Stimulated activated memory B cell treated with anti-CD40 and anti-IgM and Interleukin-4, amounts not matched to agents 10 μg/mL and 1 μg/mL and 100 μg/mL, for 72 hours (primary cell): ENCODE data around the gene ENGASE.

ENCODE experiments used
- ATAC-seq: fragments of 150-1000 bp; cut with Tn5 transposase; 2 replicates; pipeline ENCODE4 v1.10.0; 2021
- H3K27ac Mint-ChIP-seq: one replicate; pipeline ENCODE4 v1.8.0; 2022; ENCODE audit warnings: mild to moderate bottlenecking, mixed read lengths
- H3K27me3 Mint-ChIP-seq: one replicate; pipeline ENCODE4 v1.8.0; 2022; ENCODE audit warnings: mixed read lengths
- H3K36me3 Mint-ChIP-seq: one replicate; pipeline ENCODE4 v1.8.0; 2022; ENCODE audit warnings: mixed read lengths
- H3K4me1 Mint-ChIP-seq: one replicate; pipeline ENCODE4 v1.8.0; 2022; ENCODE audit warnings: mixed read lengths
- H3K4me3 Mint-ChIP-seq: one replicate; pipeline ENCODE4 v1.8.0; 2022; ENCODE audit warnings: mild to moderate bottlenecking, moderate library complexity, mixed read lengths
- H3K9me3 Mint-ChIP-seq: one replicate; pipeline ENCODE4 v1.8.0; 2022; ENCODE audit warnings: mixed read lengths

The ENGASE gene

GRCh38 chr17:79045001-79045729, 29.5 kb upstream of the ENGASE start:
- no peak for ATAC-seq
- Mint-ChIP-seq H3K27ac (no peak overlapping the region), H3K9me3 (no peaks in the 10 kb centered on the region), H3K4me1 (peaks cover 13% of the 10 kb centered on the region), H3K4me3 (no peak overlapping the region), H3K36me3 (no peaks in the 10 kb centered on the region), H3K27me3 (peaks cover 56% of the 10 kb centered on the region)

GRCh38 chr17:79045842-79046196, 28.8 kb upstream of the ENGASE start:
- no peak overlapping the region for H3K27ac Mint-ChIP-seq
- no peaks in the 10 kb centered on the region for H3K9me3 Mint-ChIP-seq
- peak; percentile 59 for ATAC-seq
- H3K4me3 Mint-ChIP-seq, result no peak overlapping the region
- H3K27me3 Mint-ChIP-seq, result peaks cover 58% of the 10 kb centered on the region
- no peaks in the 10 kb centered on the region for H3K36me3 Mint-ChIP-seq
- H3K4me1 Mint-ChIP-seq, result peaks cover 13% of the 10 kb centered on the region

GRCh38 chr17:79046197-79046915, 28.3 kb upstream of the ENGASE start:
- H3K36me3 Mint-ChIP-seq, result no peaks in the 10 kb centered on the region
- H3K9me3 Mint-ChIP-seq, result no peaks in the 10 kb centered on the region
- ATAC-seq, result no peak
- peaks cover 13% of the 10 kb centered on the region for H3K4me1 Mint-ChIP-seq
- H3K27ac Mint-ChIP-seq, result no peak overlapping the region
- H3K4me3 Mint-ChIP-seq, result no peak overlapping the region
- peaks cover 63% of the 10 kb centered on the region for H3K27me3 Mint-ChIP-seq

- H3K27me3 Mint-ChIP-seq, result peaks cover 64% of the 10 kb centered on the region
- H3K9me3 Mint-ChIP-seq, result no peaks in the 10 kb centered on the region
- H3K4me1 Mint-ChIP-seq, result peaks cover 13% of the 10 kb centered on the region
- ATAC-seq, result no peak
- no peaks in the 10 kb centered on the region for H3K36me3 Mint-ChIP-seq
- no peak overlapping the region for H3K27ac Mint-ChIP-seq
- H3K4me3 Mint-ChIP-seq, result no peak overlapping the region
These were observed 27.7 kb upstream of the ENGASE start for GRCh38 chr17:79046916-79047280.

- peaks cover 68% of the 10 kb centered on the region for H3K27me3 Mint-ChIP-seq
- no peaks in the 10 kb centered on the region for H3K36me3 Mint-ChIP-seq
- H3K27ac Mint-ChIP-seq, result no peak overlapping the region
- no peak overlapping the region for H3K4me3 Mint-ChIP-seq
- H3K9me3 Mint-ChIP-seq, result no peaks in the 10 kb centered on the region
- no peak for ATAC-seq
- peaks cover 13% of the 10 kb centered on the region for H3K4me1 Mint-ChIP-seq
These were observed 27.2 kb upstream of the ENGASE start for GRCh38 chr17:79047291-79047920.

GRCh38 chr17:79047923-79048825, 26.4 kb upstream of the ENGASE start:
- no peak overlapping the region for H3K4me3 Mint-ChIP-seq
- H3K27ac Mint-ChIP-seq, result no peak overlapping the region
- peaks cover 75% of the 10 kb centered on the region for H3K27me3 Mint-ChIP-seq
- H3K36me3 Mint-ChIP-seq, result no peaks in the 10 kb centered on the region
- H3K9me3 Mint-ChIP-seq, result no peaks in the 10 kb centered on the region
- H3K4me1 Mint-ChIP-seq, result peaks cover 13% of the 10 kb centered on the region
- ATAC-seq, result no peak

GRCh38 chr17:79048826-79049755, 25.5 kb upstream of the ENGASE start:
- peaks cover 5% of the 10 kb centered on the region for H3K9me3 Mint-ChIP-seq
- peaks cover 13% of the 10 kb centered on the region for H3K4me1 Mint-ChIP-seq
- no peak overlapping the region for H3K4me3 Mint-ChIP-seq
- no peak for ATAC-seq
- no peak overlapping the region for H3K27ac Mint-ChIP-seq
- H3K36me3 Mint-ChIP-seq, result no peaks in the 10 kb centered on the region
- H3K27me3 Mint-ChIP-seq, result peaks cover 81% of the 10 kb centered on the region

GRCh38 chr17:79049821-79050220, 24.8 kb upstream of the ENGASE start:
- Mint-ChIP-seq H3K36me3 (no peaks in the 10 kb centered on the region), H3K27ac (no peak overlapping the region), H3K4me1 (peaks cover 11% of the 10 kb centered on the region), H3K4me3 (no peak overlapping the region), H3K27me3 (peaks cover 79% of the 10 kb centered on the region), H3K9me3 (peaks cover 10% of the 10 kb centered on the region)
- no peak for ATAC-seq

- Mint-ChIP-seq H3K9me3 (peaks cover 10% of the 10 kb centered on the region), H3K4me1 (peaks cover 4% of the 10 kb centered on the region), H3K4me3 (no peak overlapping the region), H3K27ac (no peak overlapping the region), H3K27me3 (peaks cover 77% of the 10 kb centered on the region), H3K36me3 (no peaks in the 10 kb centered on the region)
- no peak for ATAC-seq
These were observed 24.1 kb upstream of the ENGASE start for GRCh38 chr17:79050551-79050950.

- H3K27me3 Mint-ChIP-seq, result peaks cover 77% of the 10 kb centered on the region
- no peaks in the 10 kb centered on the region for H3K4me1 Mint-ChIP-seq
- ATAC-seq, result no peak
- H3K27ac Mint-ChIP-seq, result no peak overlapping the region
- peaks cover 10% of the 10 kb centered on the region for H3K9me3 Mint-ChIP-seq
- H3K4me3 Mint-ChIP-seq, result no peak overlapping the region
- H3K36me3 Mint-ChIP-seq, result no peaks in the 10 kb centered on the region
These were observed 23.3 kb upstream of the ENGASE start for GRCh38 chr17:79051306-79051705.

- Mint-ChIP-seq H3K4me3 (no peak overlapping the region), H3K36me3 (no peaks in the 10 kb centered on the region), H3K27me3 (peaks cover 77% of the 10 kb centered on the region), H3K9me3 (peaks cover 10% of the 10 kb centered on the region), H3K27ac (no peak overlapping the region), H3K4me1 (no peaks in the 10 kb centered on the region)
- no peak for ATAC-seq
These were observed 22.5 kb upstream of the ENGASE start for GRCh38 chr17:79052131-79052530.

GRCh38 chr17:79053251-79053925, 21.2 kb upstream of the ENGASE start:
- Mint-ChIP-seq H3K4me1 (peaks cover 1% of the 10 kb centered on the region), H3K36me3 (no peaks in the 10 kb centered on the region), H3K4me3 (no peak overlapping the region), H3K9me3 (peaks cover 15% of the 10 kb centered on the region), H3K27me3 (peaks cover 81% of the 10 kb centered on the region), H3K27ac (no peak overlapping the region)
- ATAC-seq, result no peak

GRCh38 chr17:79054200-79054960, 20.2 kb upstream of the ENGASE start:
- H3K36me3 Mint-ChIP-seq, result no peaks in the 10 kb centered on the region
- ATAC-seq, result no peak
- H3K4me1 Mint-ChIP-seq, result peaks cover 6% of the 10 kb centered on the region
- no peak overlapping the region for H3K4me3 Mint-ChIP-seq
- H3K9me3 Mint-ChIP-seq, result peaks cover 15% of the 10 kb centered on the region
- peaks cover 83% of the 10 kb centered on the region for H3K27me3 Mint-ChIP-seq
- H3K27ac Mint-ChIP-seq, result no peak overlapping the region
